AG09319 (cell line): ENCODE data around the gene NSRP1.
"Not testable (repeated sequence)": the region's sequence is repeated elsewhere in the genome, so short reads cannot be mapped to it uniquely, and the experiment has no call there.

ENCODE experiments used
- DNase-seq: peaks from one replicate; pipeline ENCODE4 v3.0.0-alpha.2; 2010; ENCODE audit warnings: low read depth; ENCODE audit errors: extremely low read depth
- CTCF ChIP-seq: IDR thresholded peaks from 2 replicates; pipeline ENCODE4 v1.5.1; 2011; ENCODE audit warnings: low read depth, mild to moderate bottlenecking, inconsistent platforms, low read length, moderate library complexity

Gene NSRP1

GRCh38 chr17:30200106-30200505 lies 83.5 kb downstream of the NSRP1 start:
- DNase-seq: no peak
- no peak for TF ChIP-seq CTCF

GRCh38 chr17:30200656-30201055 lies 84.0 kb downstream of the NSRP1 start:
- DNase-seq: not testable (repeated sequence)

- no peak for DNase-seq
- no peak for TF ChIP-seq CTCF
These were observed 86.9 kb downstream of the NSRP1 start for GRCh38 chr17:30203471-30203981.

GRCh38 chr17:30207655-30208054 lies 91.0 kb downstream of the NSRP1 start:
- DNase-seq: no peak
- no peak for TF ChIP-seq CTCF

- TF ChIP-seq CTCF: no peak
- no peak for DNase-seq
These were observed 91.6 kb downstream of the NSRP1 start for GRCh38 chr17:30208214-30208613.

GRCh38 chr17:30209930-30210329 lies 93.3 kb downstream of the NSRP1 start:
- no peak for TF ChIP-seq CTCF
- no peak for DNase-seq

GRCh38 chr17:30210366-30210765 lies 93.8 kb downstream of the NSRP1 start:
- no peak for TF ChIP-seq CTCF
- no peak for DNase-seq

- no peak for TF ChIP-seq CTCF
- DNase-seq: no peak
These were observed 94.3 kb downstream of the NSRP1 start for GRCh38 chr17:30210901-30211300.
